Stomach (tissue), 9 donors: ENCODE data around the gene SPAG17. TPM values are rescaled to one million over a fixed set of nuclear protein-coding genes. Genes with fewer than 3 reads are reported as not detected.
A peak's percentile ranks its signal among the peaks of the same experiment; 100 is the strongest.

Experiments used
- DNase-seq, 2 donors: peaks; one replicate each; pipeline versions ENCODE4 v3.0.0 to v3.0.0-alpha.2; 2013 to 2019
- H3K27ac ChIP-seq, 5 donors: fragments of 200-600 bp in 4 of 5; sonication (generic) in 4 of 5; one replicate each; pipeline ENCODE4 v1.5.1; 2013 to 2019; ENCODE audit warnings: mild to moderate bottlenecking in 1 of 5, moderate library complexity in 1 of 5
- H3K27me3 ChIP-seq, 3 donors: fragments of 200-600 bp; sonication (generic); one replicate each; pipeline ENCODE4 v1.5.1; 2017 to 2019; ENCODE audit warnings: mixed run types in 1 of 3
- H3K36me3 ChIP-seq, 4 donors: fragments of 200-600 bp; sonication (generic); 1 replicate in 3 of 4; 2 replicates in 1 of 4; pipeline ENCODE4 v1.5.1; 2016 to 2019
- H3K4me1 ChIP-seq, 4 donors: fragments of 200-600 bp; sonication (generic); one replicate each; pipeline ENCODE4 v1.5.1; 2016 to 2019
- H3K4me3 ChIP-seq, 4 donors: fragments of 200-600 bp; sonication (generic) in 3 of 4; one replicate each; pipeline ENCODE4 v1.5.1; 2016 to 2019; ENCODE audit warnings: mild to moderate bottlenecking in 1 of 4
- H3K9me3 ChIP-seq, 4 donors: fragments of 200-600 bp; sonication (generic); one replicate each; pipeline ENCODE4 v1.5.1; 2016 to 2019
- CTCF ChIP-seq, 7 experiments: fragments of 450-650 bp in 4 of 7; fragments of 200-600 bp in 3 of 7; sonication (generic) in 3 of 7; IDR thresholded peaks; one replicate each; pipeline ENCODE4 v1.5.1; 2016 to 2019; ENCODE audit warnings: antibody characterized with exemption in 7 of 7, control low read depth in 2 of 7, mild to moderate bottlenecking in 1 of 7
- EP300 ChIP-seq: sonication (generic); formaldehyde crosslinking; IDR thresholded peaks from one replicate; pipeline ENCODE4 v1.6.1; 2017; ENCODE audit warnings: antibody characterized with exemption
- POLR2A ChIP-seq, 4 donors: fragments of 450-650 bp; IDR thresholded peaks; one replicate each; pipeline ENCODE4 v1.6.1; 2016; ENCODE audit warnings: antibody characterized with exemption in 4 of 4, control low read depth in 2 of 4, mild to moderate bottlenecking in 1 of 4, moderate library complexity in 1 of 4
- POLR2AphosphoS5 ChIP-seq, 3 donors: sonication (generic); formaldehyde crosslinking; IDR thresholded peaks; one replicate each; pipeline ENCODE4 v1.6.1; 2016; ENCODE audit warnings: antibody characterized with exemption in 3 of 3
- whole genome bisulfite sequencing, 5 donors: extraction: QIAGEN DNeasy Blood & Tissue Kit in 3 of 5; methylation state at CpG; one replicate each; pipeline versions ENCODE4 v1.1.5 to v1.1.7; 2013 to 2018; 5-methylcytosine and 5-hydroxymethylcytosine counted together
- intact Hi-C: fragments of 100-400 bp; cut with DNase I; formaldehyde crosslinking; loops from one replicate; pipeline ENCODE4 v1.15.1; 2023; ENCODE audit warnings: low total_unique reads
- polyA plus RNA-seq, 3 donors: library from polyadenylated mRNA; stranded (reverse); fragments of 200-250 nt; gene quantifications; one replicate each; pipeline ENCODE4 v1.2.3, GENCODE V29; 2013
- total RNA-seq, 5 donors: library from RNA; depleted of rRNA; stranded (reverse); fragments of >200 nt; gene quantifications; one replicate each; pipeline versions ENCODE4 v1.1.0 to v1.2.3, GENCODE V29; 2014 to 2016
- donor health status: healthy with polysubstance abuse.
- donor health status: Bipolar disorder and iron deficiency.
- donor health status: healthy.

The SPAG17 gene
- total and polyA plus RNA-seq, 8 donors: under 0.01 to 8.9 (median 5.0) TPM; not detected in 5

- Histone ChIP-seq H3K9me3 (no peaks in the 10 kb centered on the region), H3K4me1 (peaks cover 23 to 58% (median 33%) of the 10 kb centered on the region in 4 donors), H3K4me3 (peak overlapping the region; percentile 86 to 98 (median 94)), H3K27me3 (no peaks in the 10 kb centered on the region), H3K36me3 (peaks cover 0 to 25% (median 18%) of the 10 kb centered on the region in 4 donors), H3K27ac (peak overlapping the region in 4 of 5 donors; percentile 89 to 95 (median 90))
- 1 to 4% (median 3%) methylated on average over 6 of the region's 6 CpGs for WGBS, 5 donors
- TF ChIP-seq POLR2AphosphoS5 (IDR thresholded peaks at IDR 0.05) (no peak), EP300 (no peak), CTCF (IDR thresholded peaks at IDR 0.05) (no peak), POLR2A (IDR thresholded peaks at IDR 0.05) (no peak)
- intact Hi-C loops: no loop called here
- peak in 1 of 2 donors; percentile 15 for DNase-seq
Observed at GRCh38 chr1:117930484-117930883, 254.5 kb downstream of the SPAG17 start.

GRCh38 chr1:117930173-117930447, 254.9 kb downstream of the SPAG17 start:
- intact Hi-C loops: no loop called here
- Histone ChIP-seq H3K4me1 (peaks cover 23 to 58% (median 33%) of the 10 kb centered on the region in 4 donors), H3K27me3 (no peaks in the 10 kb centered on the region), H3K27ac (peak overlapping the region in 4 of 5 donors; percentile 89 to 95 (median 90)), H3K4me3 (peak overlapping the region; percentile 86 to 98 (median 94)), H3K9me3 (no peaks in the 10 kb centered on the region), H3K36me3 (peaks cover 0 to 21% (median 16%) of the 10 kb centered on the region in 4 donors)
- TF ChIP-seq CTCF (IDR thresholded peaks at IDR 0.05) (no peak), POLR2A (IDR thresholded peaks at IDR 0.05) (no peak), POLR2AphosphoS5 (IDR thresholded peaks at IDR 0.05) (no peak), EP300 (no peak)
- 0 to 1% (median 1%) methylated on average over 12 of the region's 12 CpGs for WGBS, 5 donors
- no peak for DNase-seq

GRCh38 chr1:117929343-117930172, 255.5 kb downstream of the SPAG17 start, which contains the start of the genes GDAP2 and WDR3:
Gene GDAP2 (minus strand): TSS chr1:117929621. CDS start chr1:117920357, 9,264 bp downstream.
Gene WDR3 (plus strand): TSS chr1:117929739. CDS start chr1:117933320, 3,581 bp downstream.
- Histone ChIP-seq H3K27me3 (no peaks in the 10 kb centered on the region), H3K4me3 (peak within 1 kb of the TSS; percentile 86 to 98 (median 94)), H3K9me3 (no peaks in the 10 kb centered on the region), H3K4me1 (peaks cover 23 to 58% (median 33%) of the 10 kb centered on the region in 4 donors), H3K36me3 (peaks cover 0 to 15% (median 10%) of the 10 kb centered on the region in 4 donors), H3K27ac (peak within 1 kb of the TSS; percentile 89 to 95 (median 90))
- peak; percentile 97 to 99 for DNase-seq
- TF ChIP-seq POLR2A (IDR thresholded peaks at IDR 0.05): peak in 1 of 4 donors; percentile 22
- TF ChIP-seq POLR2AphosphoS5 (IDR thresholded peaks at IDR 0.05): peak; percentile 78 to 88 (median 85)
- TF ChIP-seq CTCF (IDR thresholded peaks at IDR 0.05): no peak
- intact Hi-C loops: no loop called here
- 0 to 1% (median 0%) methylated on average over 35 to 64 of the region's 64 CpGs for WGBS, 5 donors

- peak overlapping the region; percentile 86 to 98 (median 94) for H3K4me3 ChIP-seq
- intact Hi-C loops: no loop called here
- TF ChIP-seq POLR2A (IDR thresholded peaks at IDR 0.05) (no peak), POLR2AphosphoS5 (IDR thresholded peaks at IDR 0.05) (peak in 2 of 3 donors; percentile 28 to 61)
- H3K27ac ChIP-seq: peak overlapping the region; percentile 89 to 95 (median 90)
- peak; percentile 54 to 86 for DNase-seq
- no peaks in the 10 kb centered on the region for H3K9me3 ChIP-seq
- peaks cover 23 to 58% (median 33%) of the 10 kb centered on the region in 4 donors for H3K4me1 ChIP-seq
- H3K27me3 ChIP-seq: no peaks in the 10 kb centered on the region
- WGBS, 5 donors: 0 to 1% (median 0%) methylated on average over 18 to 24 of the region's 24 CpGs
- H3K36me3 ChIP-seq: peaks cover 0 to 11% (median 6%) of the 10 kb centered on the region in 4 donors
Observed at GRCh38 chr1:117928881-117929342, 256.1 kb downstream of the SPAG17 start.
